WI38 (cell line): ENCODE data around the gene SLC1A2.

Experiments
- H3K4me3 ChIP-seq: 2 replicates; pipeline ENCODE4 v1.5.1; 2011; ENCODE audit warnings: low read depth, mild to moderate bottlenecking, control low read depth, low read length
- CTCF ChIP-seq: IDR thresholded peaks from 2 replicates; pipeline ENCODE4 v1.5.1; 2012; ENCODE audit warnings: low read depth, mild to moderate bottlenecking, control low read depth, low read length

SLC1A2 gene

GRCh38 chr11:35414311-35414710 is 5.0 kb downstream of the SLC1A2 start:
- no peak for TF ChIP-seq CTCF
- no peak overlapping the region for H3K4me3 ChIP-seq

- no peak overlapping the region for H3K4me3 ChIP-seq
- no peak for TF ChIP-seq CTCF
Measured at GRCh38 chr11:35413598-35413997, 5.8 kb downstream of the SLC1A2 start.

GRCh38 chr11:35412285-35412684 is 7.1 kb downstream of the SLC1A2 start:
- H3K4me3 ChIP-seq, result no peak overlapping the region
- TF ChIP-seq CTCF, result peak; percentile 37; the same call in 1 of the 2 replicates

GRCh38 chr11:35407041-35407440 is 12.3 kb downstream of the SLC1A2 start:
- no peak for TF ChIP-seq CTCF
- no peak overlapping the region for H3K4me3 ChIP-seq

GRCh38 chr11:35404388-35404775 is 15.0 kb downstream of the SLC1A2 start:
- no peak overlapping the region for H3K4me3 ChIP-seq
- peak; percentile 56 for TF ChIP-seq CTCF

- no peak for TF ChIP-seq CTCF
- H3K4me3 ChIP-seq, result no peak overlapping the region
Measured at GRCh38 chr11:35403765-35404387, 15.5 kb downstream of the SLC1A2 start.

GRCh38 chr11:35402751-35403660 is 16.4 kb downstream of the SLC1A2 start:
- no peak overlapping the region for H3K4me3 ChIP-seq

More at GRCh38 chr11:35402751-35403660, 16.4 kb downstream of the SLC1A2 start:
- TF ChIP-seq CTCF, result no peak
